Testis (tissue), 3 donors: ENCODE data around the gene WDR76. TPM values are rescaled to one million over a fixed set of nuclear protein-coding genes. Genes with fewer than 3 reads are reported as not detected.

ENCODE experiments used
- DNase-seq: peaks from one replicate; pipeline ENCODE4 v3.0.0-alpha.2; 2019
- H3K27ac ChIP-seq, 2 donors: fragments of 200-600 bp; sonication (generic); one replicate each; pipeline ENCODE4 v1.5.1; 2019
- H3K27me3 ChIP-seq: fragments of 200-600 bp; sonication (generic); one replicate; pipeline ENCODE4 v1.5.1; 2019
- H3K36me3 ChIP-seq: fragments of 200-600 bp; sonication (generic); one replicate; pipeline ENCODE4 v1.5.1; 2017; ENCODE audit warnings: low read depth; ENCODE audit errors: missing control alignments
- H3K4me1 ChIP-seq: fragments of 200-600 bp; sonication (generic); one replicate; pipeline ENCODE4 v1.5.1; 2019
- H3K4me3 ChIP-seq, 2 donors: fragments of 200-600 bp; sonication (generic); one replicate each; pipeline ENCODE4 v1.5.1; 2017 to 2019
- H3K9me3 ChIP-seq: fragments of 200-600 bp; sonication (generic); one replicate; pipeline ENCODE4 v1.5.1; 2017
- POLR2A ChIP-seq: fragments of 450-650 bp; IDR thresholded peaks from one replicate; pipeline ENCODE4 v1.6.1; 2017; ENCODE audit warnings: antibody characterized with exemption, mild to moderate bottlenecking, moderate library complexity
- WGBS, 2 donors: methylation state at CpG; one replicate each; pipeline ENCODE4 v1.1.5; 2018; 5-methylcytosine and 5-hydroxymethylcytosine counted together
- intact Hi-C: fragments of 100-400 bp; cut with DNase I; formaldehyde crosslinking; loops from one replicate; pipeline ENCODE4 v1.15.1; 2023; ENCODE audit warnings: low total_unique reads
- polyA plus RNA-seq: library from polyadenylated mRNA; stranded (reverse); fragments of 350-450 nt; fragmentation: Illumina TruSeq; extraction: RNeasy Lipid Tissue Mini Kit (QIAGEN cat#74804); gene quantifications from one replicate; pipeline ENCODE4 v1.2.3, GENCODE V29; 2014; ENCODE audit warnings: low read depth, low replicate concordance; ENCODE audit not compliant: insufficient read depth
- total RNA-seq, 2 donors: library from RNA; depleted of rRNA; stranded (reverse); fragments of >200 nt; gene quantifications; one replicate each; pipeline ENCODE4 v1.2.3, GENCODE V29; 2016
- TF ChIP-seq, protein P1 (sequence below), 3 experiments: fragments of 450-650 bp in 2 of 3; fragments of 200-600 bp in 1 of 3; sonication (generic) in 1 of 3; IDR thresholded peaks; one replicate each; pipeline ENCODE4 v1.5.1; 2016 to 2019; ENCODE audit warnings: antibody characterized with exemption in 3 of 3, mild to moderate bottlenecking in 2 of 3, moderate library complexity in 1 of 3

WDR76 gene
- total and polyA plus RNA-seq, 3 donors from 2014 or later = 7.9 to 16.9 (median 9.5) TPM

DNA sequence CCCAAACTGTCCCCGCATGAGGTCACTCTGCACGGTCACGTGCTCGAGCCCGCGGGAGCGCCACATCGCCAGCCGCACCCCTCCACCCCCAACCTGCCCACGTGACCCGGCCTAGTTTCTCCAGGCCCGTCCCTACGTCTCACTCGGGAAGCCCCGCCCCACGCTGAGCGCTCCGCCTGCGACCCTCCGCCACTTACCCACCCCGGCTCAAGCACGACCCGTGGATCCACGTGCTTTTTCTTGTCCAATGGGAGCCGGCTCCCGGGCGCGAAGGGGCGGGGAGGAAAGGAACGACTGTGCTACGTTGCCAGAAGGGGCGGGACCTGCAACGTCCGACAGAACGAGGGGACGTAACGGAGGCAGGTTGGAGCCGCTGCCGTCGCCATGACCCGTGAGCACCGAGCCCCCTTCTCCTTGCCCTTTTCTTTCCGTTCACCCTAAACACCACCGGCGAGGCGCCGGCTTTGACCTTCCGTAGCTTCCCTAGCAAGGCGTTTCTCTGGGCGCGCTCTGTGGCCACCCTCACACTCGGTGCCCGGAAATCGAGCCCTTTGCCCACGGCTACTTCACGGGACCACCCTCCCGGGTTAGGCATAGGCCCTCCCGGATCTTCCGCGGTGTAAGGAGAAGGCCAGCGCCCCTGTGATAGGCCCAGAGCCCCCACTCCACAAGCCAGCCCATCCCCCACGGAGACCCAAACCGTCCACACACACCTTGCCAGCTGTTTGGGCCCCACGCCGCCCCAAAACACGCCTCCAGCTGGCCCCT lies 34.6 kb upstream of the WDR76 start, which contains the start of gene SERF2:
SERF2 (plus strand) TSS at position 328 of the 768 bp plus-strand sequence; CDS start at position 385, 57 bp downstream.
- no peaks in the 10 kb centered on the region for H3K36me3 ChIP-seq
- intact Hi-C loops = no loop called here
- WGBS, 2 donors = 0 to 1% methylated on average over 30 to 50 of the region's 66 CpGs
- H3K27me3 ChIP-seq = no peaks in the 10 kb centered on the region
- H3K4me1 ChIP-seq = peaks cover 22% of the 10 kb centered on the region
- TF ChIP-seq, protein P1, sequence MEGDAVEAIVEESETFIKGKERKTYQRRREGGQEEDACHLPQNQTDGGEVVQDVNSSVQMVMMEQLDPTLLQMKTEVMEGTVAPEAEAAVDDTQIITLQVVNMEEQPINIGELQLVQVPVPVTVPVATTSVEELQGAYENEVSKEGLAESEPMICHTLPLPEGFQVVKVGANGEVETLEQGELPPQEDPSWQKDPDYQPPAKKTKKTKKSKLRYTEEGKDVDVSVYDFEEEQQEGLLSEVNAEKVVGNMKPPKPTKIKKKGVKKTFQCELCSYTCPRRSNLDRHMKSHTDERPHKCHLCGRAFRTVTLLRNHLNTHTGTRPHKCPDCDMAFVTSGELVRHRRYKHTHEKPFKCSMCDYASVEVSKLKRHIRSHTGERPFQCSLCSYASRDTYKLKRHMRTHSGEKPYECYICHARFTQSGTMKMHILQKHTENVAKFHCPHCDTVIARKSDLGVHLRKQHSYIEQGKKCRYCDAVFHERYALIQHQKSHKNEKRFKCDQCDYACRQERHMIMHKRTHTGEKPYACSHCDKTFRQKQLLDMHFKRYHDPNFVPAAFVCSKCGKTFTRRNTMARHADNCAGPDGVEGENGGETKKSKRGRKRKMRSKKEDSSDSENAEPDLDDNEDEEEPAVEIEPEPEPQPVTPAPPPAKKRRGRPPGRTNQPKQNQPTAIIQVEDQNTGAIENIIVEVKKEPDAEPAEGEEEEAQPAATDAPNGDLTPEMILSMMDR (IDR thresholded peaks at IDR 0.05) = no peak
- TF ChIP-seq POLR2A = peak; percentile 100
- peak; percentile 100 for DNase-seq
- no peaks in the 10 kb centered on the region for H3K9me3 ChIP-seq
- peak within 1 kb of the TSS; percentile 95 to 98 for H3K4me3 ChIP-seq
- peak within 1 kb of the TSS; percentile 99 for H3K27ac ChIP-seq

DNA sequence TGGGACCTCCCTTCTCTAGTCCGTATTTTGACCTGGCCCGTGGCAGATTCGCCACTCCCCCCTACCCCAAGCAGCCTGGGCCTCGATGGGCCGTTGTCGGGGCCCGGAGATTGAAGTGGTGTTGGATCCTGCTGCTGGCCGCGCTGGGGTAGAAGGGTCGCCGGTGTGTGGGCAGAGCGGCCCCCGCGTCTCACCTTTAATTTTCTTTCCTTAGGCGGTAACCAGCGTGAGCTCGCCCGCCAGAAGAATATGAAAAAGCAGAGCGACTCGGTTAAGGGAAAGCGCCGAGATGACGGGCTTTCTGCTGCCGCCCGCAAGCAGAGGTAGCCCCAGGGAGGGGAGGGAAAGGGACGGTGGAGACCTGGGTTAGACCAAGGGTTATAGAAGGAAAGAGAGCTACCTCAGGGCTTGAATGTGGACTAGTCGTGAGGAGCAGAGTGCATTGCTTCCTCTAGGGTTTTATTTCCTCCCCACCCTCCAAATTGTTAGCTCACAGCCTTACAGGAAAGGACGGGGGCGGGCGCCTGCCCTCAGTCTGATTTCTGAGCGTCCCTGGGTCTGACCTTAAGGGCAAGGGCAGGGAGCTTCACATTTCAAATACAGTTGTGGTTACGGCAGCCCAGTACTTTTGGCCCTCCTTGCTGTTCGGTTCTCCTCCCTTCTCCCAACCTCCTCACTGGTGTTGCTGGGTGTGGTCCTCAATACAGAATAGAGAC lies 33.9 kb upstream of the WDR76 start:
- WGBS, 2 donors = 0 to 1% methylated on average over 30 to 33 of the region's 33 CpGs
- TF ChIP-seq POLR2A = no peak
- TF ChIP-seq, protein P1 (IDR thresholded peaks at IDR 0.05) = no peak
- Histone ChIP-seq H3K4me1 (peaks cover 23% of the 10 kb centered on the region), H3K27ac (peak overlapping the region; percentile 99), H3K36me3 (no peaks in the 10 kb centered on the region), H3K9me3 (no peaks in the 10 kb centered on the region), H3K4me3 (peak overlapping the region; percentile 95 to 98), H3K27me3 (no peaks in the 10 kb centered on the region)
- intact Hi-C loops = no loop called here
- peak; percentile 34 for DNase-seq

DNA sequence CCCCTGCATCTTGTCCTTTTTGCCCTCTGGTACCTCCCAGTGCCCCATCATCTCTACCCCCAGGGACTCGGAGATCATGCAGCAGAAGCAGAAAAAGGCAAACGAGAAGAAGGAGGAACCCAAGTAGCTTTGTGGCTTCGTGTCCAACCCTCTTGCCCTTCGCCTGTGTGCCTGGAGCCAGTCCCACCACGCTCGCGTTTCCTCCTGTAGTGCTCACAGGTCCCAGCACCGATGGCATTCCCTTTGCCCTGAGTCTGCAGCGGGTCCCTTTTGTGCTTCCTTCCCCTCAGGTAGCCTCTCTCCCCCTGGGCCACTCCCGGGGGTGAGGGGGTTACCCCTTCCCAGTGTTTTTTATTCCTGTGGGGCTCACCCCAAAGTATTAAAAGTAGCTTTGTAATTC lies 33.2 kb upstream of the WDR76 start:
- Histone ChIP-seq H3K4me3 (peak overlapping the region in 1 of 2 donors; percentile 95), H3K27me3 (no peaks in the 10 kb centered on the region), H3K36me3 (no peaks in the 10 kb centered on the region), H3K4me1 (peaks cover 30% of the 10 kb centered on the region), H3K9me3 (no peaks in the 10 kb centered on the region), H3K27ac (peak overlapping the region; percentile 99)
- 43 to 74% methylated on average over 10 of the region's 10 CpGs for WGBS, 2 donors
- TF ChIP-seq POLR2A = no peak
- TF ChIP-seq, protein P1 (IDR thresholded peaks at IDR 0.05) = no peak
- intact Hi-C loops = no loop called here
- no peak for DNase-seq

DNA sequence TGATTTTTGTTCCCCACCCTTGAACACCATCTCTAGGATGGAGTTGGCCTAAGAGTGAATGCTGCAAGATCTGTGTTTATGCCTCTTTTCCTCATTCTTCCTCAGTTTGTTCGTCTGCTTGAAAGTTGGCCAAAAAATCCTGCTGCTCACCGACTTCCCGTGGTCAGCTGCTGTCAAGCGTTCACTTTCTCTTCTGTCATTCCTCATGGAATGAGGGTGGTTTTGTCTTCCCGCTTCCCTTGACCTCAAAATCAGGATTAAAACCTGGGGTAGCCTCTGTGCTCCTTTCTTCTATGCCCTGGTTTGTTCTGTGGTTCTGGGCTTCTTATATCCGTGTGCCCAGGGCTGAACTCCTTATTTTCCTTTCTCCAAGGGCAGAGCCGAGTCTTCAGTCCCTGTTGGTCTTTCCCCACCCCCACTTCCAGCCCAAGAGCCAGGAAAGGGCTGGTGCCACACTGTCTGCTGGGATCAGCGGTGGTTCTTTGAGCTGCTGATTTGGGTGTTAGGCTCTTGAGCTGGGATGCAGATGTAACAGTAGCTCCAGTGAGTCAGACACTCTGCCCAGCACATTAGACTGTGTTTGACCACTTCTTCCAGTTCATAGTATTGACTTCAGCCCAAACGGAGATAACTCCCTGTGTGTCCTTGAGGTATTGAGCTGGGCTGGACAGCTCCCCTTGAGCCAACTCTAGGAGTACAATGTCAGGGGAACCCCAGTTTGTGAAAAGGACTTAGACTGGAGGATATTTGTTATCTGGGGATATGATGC lies 32.3 kb upstream of the WDR76 start:
- 61 to 76% methylated on average over 8 to 9 of the region's 9 CpGs for WGBS, 2 donors
- H3K4me3 ChIP-seq = no peak overlapping the region
- DNase-seq = no peak
- H3K36me3 ChIP-seq = no peaks in the 10 kb centered on the region
- H3K27ac ChIP-seq = peak overlapping the region in 1 of 2 donors; percentile 99
- no peaks in the 10 kb centered on the region for H3K9me3 ChIP-seq
- intact Hi-C loops = no loop called here
- TF ChIP-seq POLR2A = no peak
- TF ChIP-seq, protein P1 (IDR thresholded peaks at IDR 0.05) = no peak
- H3K4me1 ChIP-seq = peaks cover 34% of the 10 kb centered on the region
- no peaks in the 10 kb centered on the region for H3K27me3 ChIP-seq
